HG02610 (cell line): Measurements from ENCODE around the gene CHRNA4.

Experiments
- ATAC-seq: cut with Tn5 transposase; IDR thresholded peaks from one replicate; pipeline ENCODE4 v1.9.1; 2021; ENCODE audit warnings: mild to moderate bottlenecking, moderate library complexity; ENCODE audit not compliant: unreplicated experiment

CHRNA4 gene

GRCh38 chr20:63322933-63323273 is 38.2 kb downstream of the CHRNA4 start:
- no peak for ATAC-seq

- no peak for ATAC-seq
Observed at GRCh38 chr20:63322146-63322932, 38.8 kb downstream of the CHRNA4 start.

GRCh38 chr20:63321148-63321831 is 39.9 kb downstream of the CHRNA4 start:
- ATAC-seq = no peak

GRCh38 chr20:63320616-63321147 is 40.5 kb downstream of the CHRNA4 start:
- no peak for ATAC-seq

GRCh38 chr20:63320041-63320511 is 41.1 kb downstream of the CHRNA4 start:
- no peak for ATAC-seq

- ATAC-seq = no peak
Observed at GRCh38 chr20:63319164-63320040, 41.7 kb downstream of the CHRNA4 start.

- no peak for ATAC-seq
Observed at GRCh38 chr20:63318391-63319163, 42.6 kb downstream of the CHRNA4 start.

GRCh38 chr20:63317601-63318291 is 43.4 kb downstream of the CHRNA4 start:
- no peak for ATAC-seq

GRCh38 chr20:63317061-63317460 is 44.1 kb downstream of the CHRNA4 start:
- ATAC-seq = no peak

GRCh38 chr20:63316502-63316921 is 44.6 kb downstream of the CHRNA4 start:
- ATAC-seq = no peak

- ATAC-seq = no peak
Observed at GRCh38 chr20:63315731-63316491, 45.2 kb downstream of the CHRNA4 start.

- no peak for ATAC-seq
Observed at GRCh38 chr20:63315240-63315689, 45.9 kb downstream of the CHRNA4 start.

GRCh38 chr20:63314566-63315239 is 46.4 kb downstream of the CHRNA4 start:
- no peak for ATAC-seq

- ATAC-seq = no peak
Observed at GRCh38 chr20:63314015-63314471, 47.1 kb downstream of the CHRNA4 start.

GRCh38 chr20:63313349-63314014 is 47.7 kb downstream of the CHRNA4 start:
- no peak for ATAC-seq

- no peak for ATAC-seq
Observed at GRCh38 chr20:63312690-63313348, 48.3 kb downstream of the CHRNA4 start.

GRCh38 chr20:63312273-63312672 is 48.9 kb downstream of the CHRNA4 start:
- no peak for ATAC-seq
